SK-N-SH treated with all-trans-retinoic acid at 6 μM for 48 hours (cell line): Measurements from ENCODE around the gene LHFPL5.

Experiments
- ATAC-seq: fragments of 200-7000 bp; cut with Tn5 transposase; 3 replicates; pipeline ENCODE4 v1.9.1; 2020; ENCODE audit warnings: mild to moderate bottlenecking, moderate library complexity
- ARNTL ChIP-seq: fragments of 450-650 bp; formaldehyde crosslinking; IDR thresholded peaks from 2 replicates; pipeline ENCODE4 v1.5.0; 2020; ENCODE audit warnings: low read depth, mild to moderate bottlenecking, moderate library complexity, borderline replicate concordance
- ESRRG ChIP-seq: fragments of 250-450 bp; sonication (Bioruptor Pico); IDR thresholded peaks from 2 replicates; pipeline ENCODE4 v1.6.1; 2021; ENCODE audit warnings: mild to moderate bottlenecking
- GLIS3 ChIP-seq: fragments of 250-450 bp; sonication (Bioruptor Pico); IDR thresholded peaks from 2 replicates; pipeline ENCODE4 v1.5.0; 2020; ENCODE audit warnings: mild to moderate bottlenecking, moderate library complexity
- ISL1 ChIP-seq: fragments of 250-450 bp; sonication (Bioruptor Pico); IDR thresholded peaks from 2 replicates; pipeline ENCODE4 v2.1.2; 2022; ENCODE audit warnings: mild to moderate bottlenecking, moderate library complexity
- OSR1 ChIP-seq: fragments of 250-450 bp; sonication (Bioruptor Pico); IDR thresholded peaks from 2 replicates; pipeline ENCODE4 v1.8.0; 2022; ENCODE audit warnings: moderate library complexity, mild to moderate bottlenecking, inconsistent platforms
- PATZ1 ChIP-seq: fragments of 250-450 bp; sonication (Bioruptor Pico); IDR thresholded peaks from 2 replicates; pipeline ENCODE4 v1.8.0; 2020; ENCODE audit warnings: mild to moderate bottlenecking, moderate library complexity, borderline replicate concordance
- PPARA ChIP-seq: fragments of 250-450 bp; sonication (Bioruptor Pico); IDR thresholded peaks from 2 replicates; pipeline ENCODE4 v1.5.0; 2020; ENCODE audit warnings: mild to moderate bottlenecking, borderline replicate concordance
- RARB ChIP-seq: fragments of 250-450 bp; sonication (Bioruptor Pico); IDR thresholded peaks from 2 replicates; pipeline ENCODE4 v1.8.0; 2021; ENCODE audit warnings: mild to moderate bottlenecking, moderate library complexity
- SNAI2 ChIP-seq: fragments of 250-450 bp; sonication (Bioruptor Pico); IDR thresholded peaks from 2 replicates; pipeline ENCODE4 v1.5.0; 2020; ENCODE audit warnings: mild to moderate bottlenecking, moderate library complexity
- TCF4 ChIP-seq: fragments of 250-450 bp; sonication (Bioruptor Pico); IDR thresholded peaks from 2 replicates; pipeline ENCODE4 v1.8.0; 2021; ENCODE audit warnings: mild to moderate bottlenecking, moderate library complexity, borderline replicate concordance
- ZC3H10 ChIP-seq: fragments of 250-450 bp; sonication (Bioruptor Pico); IDR thresholded peaks from 2 replicates; pipeline ENCODE4 v1.5.1; 2021; ENCODE audit warnings: mild to moderate bottlenecking, moderate library complexity
- ZFP3 ChIP-seq: fragments of 250-450 bp; sonication (Bioruptor Pico); IDR thresholded peaks from 2 replicates; pipeline ENCODE4 v1.5.0; 2020; ENCODE audit warnings: mild to moderate bottlenecking, moderate library complexity
- ZFP30 ChIP-seq: fragments of 450-650 bp; formaldehyde crosslinking; IDR thresholded peaks from 2 replicates; pipeline ENCODE4 v1.5.0; 2022; ENCODE audit warnings: mild to moderate bottlenecking, moderate library complexity
- ZNF565 ChIP-seq: fragments of 450-650 bp; formaldehyde crosslinking; conservative IDR thresholded peaks from 2 replicates; pipeline ENCODE4 v1.5.0; 2020; ENCODE audit warnings: low read depth, mild to moderate bottlenecking, moderate library complexity
- ZNF70 ChIP-seq: fragments of 450-650 bp; formaldehyde crosslinking; IDR thresholded peaks from 2 replicates; pipeline ENCODE4 v1.5.0; 2020; ENCODE audit warnings: mild to moderate bottlenecking, moderate library complexity
- ZNF8 ChIP-seq: fragments of 450-650 bp; formaldehyde crosslinking; IDR thresholded peaks from 2 replicates; pipeline ENCODE4 v1.5.0; 2020; ENCODE audit warnings: mild to moderate bottlenecking, moderate library complexity
- TF ChIP-seq, protein P1 (sequence below): fragments of 250-450 bp; sonication (Bioruptor Pico); IDR thresholded peaks from 2 replicates; pipeline ENCODE4 v1.8.0; 2021; ENCODE audit warnings: low read depth, mild to moderate bottlenecking, moderate library complexity, borderline replicate concordance
- TF ChIP-seq, protein P2 (sequence below): fragments of 250-450 bp; sonication (Bioruptor Pico); IDR thresholded peaks from 2 replicates; pipeline ENCODE4 v1.5.1; 2020; ENCODE audit warnings: low read depth, mild to moderate bottlenecking, moderate library complexity
- TF ChIP-seq, protein P3 (sequence below): fragments of 250-450 bp; sonication (Bioruptor Pico); IDR thresholded peaks from 2 replicates; pipeline ENCODE4 v1.5.0; 2020; ENCODE audit warnings: mild to moderate bottlenecking, moderate library complexity

The LHFPL5 gene

DNA sequence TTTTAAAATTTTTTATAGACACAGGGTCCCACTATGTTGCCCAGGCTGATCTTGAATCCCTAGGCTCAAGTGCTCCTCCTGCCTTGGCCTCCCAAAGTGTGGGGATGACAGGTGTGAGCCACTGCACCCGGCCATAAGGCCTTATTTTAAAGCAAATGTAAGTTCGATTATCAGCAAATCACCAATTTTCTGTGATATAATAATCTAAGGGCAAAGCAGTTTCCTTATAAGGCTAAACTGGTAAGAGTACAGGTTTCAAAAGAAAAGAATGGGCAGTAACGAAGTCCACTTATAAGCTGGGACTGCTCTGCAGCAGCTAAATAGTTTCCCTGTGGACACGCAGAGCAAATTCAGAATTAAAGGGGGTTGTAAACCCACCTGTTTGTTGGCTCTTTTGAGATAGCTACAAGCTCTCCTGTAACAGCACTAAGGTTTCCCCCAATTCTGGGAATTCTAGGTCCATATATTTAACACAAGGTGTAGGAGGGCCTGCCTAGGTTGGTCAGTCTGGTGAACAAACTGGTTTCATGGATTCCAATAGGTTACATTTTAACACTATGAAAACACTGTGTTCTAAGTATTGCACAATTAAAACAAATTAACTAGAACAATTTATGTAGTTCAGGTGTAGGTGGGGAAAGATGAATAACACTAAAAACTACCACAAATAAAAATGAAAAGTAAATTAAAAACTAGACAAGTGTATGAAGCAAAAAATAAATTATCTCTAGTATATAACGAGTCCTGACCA lies 26.3 kb downstream of the LHFPL5 start:
- TF ChIP-seq, protein P1, sequence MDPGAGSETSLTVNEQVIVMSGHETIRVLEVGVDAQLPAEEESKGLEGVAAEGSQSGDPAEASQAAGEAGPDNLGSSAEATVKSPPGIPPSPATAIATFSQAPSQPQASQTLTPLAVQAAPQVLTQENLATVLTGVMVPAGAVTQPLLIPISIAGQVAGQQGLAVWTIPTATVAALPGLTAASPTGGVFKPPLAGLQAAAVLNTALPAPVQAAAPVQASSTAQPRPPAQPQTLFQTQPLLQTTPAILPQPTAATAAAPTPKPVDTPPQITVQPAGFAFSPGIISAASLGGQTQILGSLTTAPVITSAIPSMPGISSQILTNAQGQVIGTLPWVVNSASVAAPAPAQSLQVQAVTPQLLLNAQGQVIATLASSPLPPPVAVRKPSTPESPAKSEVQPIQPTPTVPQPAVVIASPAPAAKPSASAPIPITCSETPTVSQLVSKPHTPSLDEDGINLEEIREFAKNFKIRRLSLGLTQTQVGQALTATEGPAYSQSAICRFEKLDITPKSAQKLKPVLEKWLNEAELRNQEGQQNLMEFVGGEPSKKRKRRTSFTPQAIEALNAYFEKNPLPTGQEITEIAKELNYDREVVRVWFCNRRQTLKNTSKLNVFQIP (CRISPR knock-in tag): no peak
- no peak for TF ChIP-seq GLIS3 (CRISPR knock-in tag)
- no peak for TF ChIP-seq OSR1 (CRISPR knock-in tag)
- no peak for TF ChIP-seq SNAI2 (CRISPR knock-in tag)
- no peak for TF ChIP-seq ZNF70 (CRISPR knock-in tag)
- TF ChIP-seq ZFP3 (CRISPR knock-in tag): no peak
- TF ChIP-seq ARNTL (CRISPR knock-in tag): no peak
- TF ChIP-seq, protein P2, sequence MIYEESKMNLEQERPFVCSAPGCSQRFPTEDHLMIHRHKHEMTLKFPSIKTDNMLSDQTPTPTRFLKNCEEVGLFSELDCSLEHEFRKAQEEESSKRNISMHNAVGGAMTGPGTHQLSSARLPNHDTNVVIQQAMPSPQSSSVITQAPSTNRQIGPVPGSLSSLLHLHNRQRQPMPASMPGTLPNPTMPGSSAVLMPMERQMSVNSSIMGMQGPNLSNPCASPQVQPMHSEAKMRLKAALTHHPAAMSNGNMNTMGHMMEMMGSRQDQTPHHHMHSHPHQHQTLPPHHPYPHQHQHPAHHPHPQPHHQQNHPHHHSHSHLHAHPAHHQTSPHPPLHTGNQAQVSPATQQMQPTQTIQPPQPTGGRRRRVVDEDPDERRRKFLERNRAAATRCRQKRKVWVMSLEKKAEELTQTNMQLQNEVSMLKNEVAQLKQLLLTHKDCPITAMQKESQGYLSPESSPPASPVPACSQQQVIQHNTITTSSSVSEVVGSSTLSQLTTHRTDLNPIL: no peak
- TF ChIP-seq TCF4: no peak
- TF ChIP-seq, all 23 proteins: peak for 0

DNA sequence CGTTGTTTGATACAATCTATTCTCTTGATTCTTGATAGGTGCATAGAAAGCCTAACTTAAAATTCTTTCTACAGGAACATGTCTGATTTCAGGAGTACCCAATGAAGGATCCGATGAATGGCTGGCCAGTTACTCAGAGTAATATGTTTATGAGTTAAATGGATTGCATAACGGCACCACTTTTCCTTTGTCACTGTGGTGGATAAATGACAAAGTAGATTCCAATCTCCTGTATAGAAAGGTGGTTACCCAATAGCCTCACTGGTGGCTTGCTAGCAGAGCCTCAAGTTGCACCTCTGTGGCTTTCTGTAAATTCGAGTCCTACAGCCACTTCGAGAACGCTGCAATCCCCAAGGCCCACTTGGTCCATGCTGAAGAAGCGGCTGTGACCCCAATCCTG lies 28.4 kb downstream of the LHFPL5 start:
- no peak for ATAC-seq
- TF ChIP-seq PATZ1 (CRISPR knock-in tag) (no peak), GLIS3 (CRISPR knock-in tag) (no peak), SNAI2 (CRISPR knock-in tag) (no peak), ARNTL (CRISPR knock-in tag) (no peak), TCF4 (no peak), ESRRG (no peak), ZFP30 (CRISPR knock-in tag) (no peak), OSR1 (CRISPR knock-in tag) (no peak), ISL1 (CRISPR knock-in tag) (no peak), ZNF8 (no peak), ZNF70 (CRISPR knock-in tag) (no peak), ZNF565 (no peak)
- TF ChIP-seq, protein P2: no peak
- TF ChIP-seq, protein P3, sequence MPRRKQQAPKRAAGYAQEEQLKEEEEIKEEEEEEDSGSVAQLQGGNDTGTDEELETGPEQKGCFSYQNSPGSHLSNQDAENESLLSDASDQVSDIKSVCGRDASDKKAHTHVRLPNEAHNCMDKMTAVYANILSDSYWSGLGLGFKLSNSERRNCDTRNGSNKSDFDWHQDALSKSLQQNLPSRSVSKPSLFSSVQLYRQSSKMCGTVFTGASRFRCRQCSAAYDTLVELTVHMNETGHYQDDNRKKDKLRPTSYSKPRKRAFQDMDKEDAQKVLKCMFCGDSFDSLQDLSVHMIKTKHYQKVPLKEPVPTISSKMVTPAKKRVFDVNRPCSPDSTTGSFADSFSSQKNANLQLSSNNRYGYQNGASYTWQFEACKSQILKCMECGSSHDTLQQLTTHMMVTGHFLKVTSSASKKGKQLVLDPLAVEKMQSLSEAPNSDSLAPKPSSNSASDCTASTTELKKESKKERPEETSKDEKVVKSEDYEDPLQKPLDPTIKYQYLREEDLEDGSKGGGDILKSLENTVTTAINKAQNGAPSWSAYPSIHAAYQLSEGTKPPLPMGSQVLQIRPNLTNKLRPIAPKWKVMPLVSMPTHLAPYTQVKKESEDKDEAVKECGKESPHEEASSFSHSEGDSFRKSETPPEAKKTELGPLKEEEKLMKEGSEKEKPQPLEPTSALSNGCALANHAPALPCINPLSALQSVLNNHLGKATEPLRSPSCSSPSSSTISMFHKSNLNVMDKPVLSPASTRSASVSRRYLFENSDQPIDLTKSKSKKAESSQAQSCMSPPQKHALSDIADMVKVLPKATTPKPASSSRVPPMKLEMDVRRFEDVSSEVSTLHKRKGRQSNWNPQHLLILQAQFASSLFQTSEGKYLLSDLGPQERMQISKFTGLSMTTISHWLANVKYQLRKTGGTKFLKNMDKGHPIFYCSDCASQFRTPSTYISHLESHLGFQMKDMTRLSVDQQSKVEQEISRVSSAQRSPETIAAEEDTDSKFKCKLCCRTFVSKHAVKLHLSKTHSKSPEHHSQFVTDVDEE (CRISPR knock-in tag): no peak

More for the DNA sequence above, 26.3 kb downstream of the LHFPL5 start:
- no peak for ATAC-seq

GRCh38 chr6:35839019-35839418 lies 33.9 kb downstream of the LHFPL5 start:
- TF ChIP-seq ZNF70 (CRISPR knock-in tag) (no peak), ZC3H10 (CRISPR knock-in tag) (no peak), ISL1 (CRISPR knock-in tag) (no peak), RARB (CRISPR knock-in tag) (no peak), GLIS3 (CRISPR knock-in tag) (no peak), TCF4 (no peak), OSR1 (CRISPR knock-in tag) (no peak), PPARA (CRISPR knock-in tag) (no peak), SNAI2 (CRISPR knock-in tag) (no peak), PATZ1 (CRISPR knock-in tag) (no peak), ZNF8 (no peak)
- TF ChIP-seq, protein P3 (CRISPR knock-in tag): no peak
- TF ChIP-seq, all 23 proteins: peak for 0
- ATAC-seq: no peak
